Measurements from ENCODE around the gene EZR. TPM values are rescaled to one million over a fixed set of nuclear protein-coding genes. Genes with fewer than 3 reads are reported as not detected.
"Not testable (repeated sequence)": the region's sequence is repeated elsewhere in the genome, so short reads cannot be mapped to it uniquely, and the experiment has no call there.

Gene EZR
- total and polyA plus RNA-seq, 4 experiments from 2014 or later, result 260 to 277 (median 266) TPM

GRCh38 chr6:158843751-158844683, 24.8 kb upstream of the EZR start:
- DNase-seq, result no peak
- no peaks in the 10 kb centered on the region for H3K27me3 Mint-ChIP-seq
- Histone ChIP-seq H3K27me3 (ENCODE audit: insufficient read depth, low read length) (no peaks in the 10 kb centered on the region), H3K4me1 (ENCODE audit: insufficient read depth, low read length) (no peaks in the 10 kb centered on the region), H3K4me3 (ENCODE audit: low read length in 2 of 2) (no peak overlapping the region), H3K27ac (ENCODE audit: low read depth, low read length) (no peak overlapping the region), H3K9me3 (ENCODE audit: control insufficient read depth in 1 of 2, low read length in 2 of 2) (peaks cover 0 to 4% of the 10 kb centered on the region in 2 donors), H3K36me3 (ENCODE audit: insufficient read depth, low read length) (no peaks in the 10 kb centered on the region)
- H3K4me1 Mint-ChIP-seq, result peaks cover 0 to 15% (median 4%) of the 10 kb centered on the region in 4 donors
- H3K9me3 Mint-ChIP-seq, result peaks cover 0 to 8% (median 3%) of the 10 kb centered on the region in 8 donors
- POLR2A ChIA-PET (ENCODE audit: partially characterized antibody), result interaction anchor here (0.6 to 3.2 kb wide), 5 partner anchors 10 to 90 kb away, joined by 3 to 12 read pairs (median 5); partner anchors contain the start of gene EZR
- H3K36me3 Mint-ChIP-seq, result peaks cover 0 to 4% of the 10 kb centered on the region in 2 donors
- intact Hi-C loops (cut with micrococcal nuclease), result no loop called here
- CTCF ChIA-PET (ENCODE audit: partially characterized antibody), result interaction anchor here (1.0 kb wide), 1 partner anchor 8 kb away, joined by 3 read pairs; no protein-coding TSS in a partner anchor
- peak overlapping the region in 2 of 7 donors; percentile 29 to 46 for H3K27ac Mint-ChIP-seq
- no peak overlapping the region for H3K4me3 Mint-ChIP-seq

GRCh38 chr6:158841358-158841757, 22.2 kb upstream of the EZR start:
- ChIA-PET CTCF (ENCODE audit: partially characterized antibody) (no interaction called here), POLR2A (ENCODE audit: partially characterized antibody) (interaction anchor here (1.0 to 1.2 kb wide), 3 partner anchors 10 to 28 kb away, joined by 3 to 7 read pairs (median 7); no protein-coding TSS in a partner anchor)
- no peak overlapping the region for H3K27ac Mint-ChIP-seq
- no peaks in the 10 kb centered on the region for H3K27me3 Mint-ChIP-seq
- no peak overlapping the region for H3K27ac ChIP-seq (ENCODE audit: low read depth, low read length)
- peaks cover 0 to 9% (median 3%) of the 10 kb centered on the region in 4 donors for H3K4me1 Mint-ChIP-seq
- no peaks in the 10 kb centered on the region for H3K27me3 ChIP-seq (ENCODE audit: insufficient read depth, low read length)
- no peak overlapping the region for H3K4me3 ChIP-seq (ENCODE audit: low read length in 2 of 2)
- peaks cover 0 to 4% of the 10 kb centered on the region in 2 donors for H3K9me3 ChIP-seq (ENCODE audit: control insufficient read depth in 1 of 2, low read length in 2 of 2)
- H3K4me1 ChIP-seq (ENCODE audit: insufficient read depth, low read length), result no peaks in the 10 kb centered on the region
- H3K36me3 ChIP-seq (ENCODE audit: insufficient read depth, low read length), result no peaks in the 10 kb centered on the region
- no peak for DNase-seq
- H3K9me3 Mint-ChIP-seq, result peaks cover 0 to 8% (median 3%) of the 10 kb centered on the region in 8 donors
- intact Hi-C loops (cut with micrococcal nuclease), result no loop called here
- peaks cover 0 to 4% of the 10 kb centered on the region in 2 donors for H3K36me3 Mint-ChIP-seq
- H3K4me3 Mint-ChIP-seq, result no peak overlapping the region

GRCh38 chr6:158840465-158840864, 21.3 kb upstream of the EZR start:
- intact Hi-C loops (cut with micrococcal nuclease), result no loop called here
- H3K4me1 Mint-ChIP-seq, result peaks cover 0 to 4% (median 3%) of the 10 kb centered on the region in 4 donors
- CTCF ChIA-PET (ENCODE audit: partially characterized antibody), result no interaction called here

DNA sequence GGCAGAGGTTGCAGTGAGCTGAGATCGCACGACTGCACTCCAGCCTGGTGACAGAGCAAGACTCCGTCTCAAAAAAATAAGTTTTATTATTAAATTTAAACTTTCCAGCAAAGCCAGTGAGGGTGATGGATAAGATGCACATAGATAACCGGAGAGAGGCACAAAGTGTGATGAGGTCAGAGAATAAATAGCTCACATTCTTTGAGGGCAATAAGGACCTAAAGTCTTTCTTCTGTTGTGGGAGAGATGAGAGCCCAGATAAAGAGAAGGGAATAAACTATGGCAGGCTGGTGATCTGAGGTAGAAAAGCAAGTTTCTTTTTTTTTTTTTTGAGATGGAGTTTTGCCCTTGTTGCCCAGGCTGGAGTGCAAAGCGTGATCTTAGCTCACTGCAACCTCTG, 20.6 kb upstream of the EZR start:
- H3K9me3 ChIP-seq (ENCODE audit: control insufficient read depth in 1 of 2, low read length in 2 of 2), result peaks cover 0 to 4% of the 10 kb centered on the region in 2 donors
- ChIA-PET CTCF (ENCODE audit: partially characterized antibody) (no interaction called here), POLR2A (ENCODE audit: partially characterized antibody) (interaction anchor here (1.1 to 1.4 kb wide), 3 partner anchors 14 to 31 kb away, joined by 3 to 6 read pairs (median 5); no protein-coding TSS in a partner anchor)
- H3K4me1 ChIP-seq (ENCODE audit: insufficient read depth, low read length), result no peaks in the 10 kb centered on the region
- Mint-ChIP-seq H3K4me3 (no peak overlapping the region), H3K27ac (peak overlapping the region in 1 of 7 donors; percentile 49), H3K27me3 (no peaks in the 10 kb centered on the region), H3K9me3 (peaks cover 0 to 8% (median 3%) of the 10 kb centered on the region in 8 donors), H3K36me3 (peaks cover 0 to 4% of the 10 kb centered on the region in 2 donors), H3K4me1 (peaks cover 0 to 3% (median 2%) of the 10 kb centered on the region in 4 donors)
- H3K27ac ChIP-seq (ENCODE audit: low read depth, low read length), result no peak overlapping the region
- no peak overlapping the region for H3K4me3 ChIP-seq (ENCODE audit: low read length in 2 of 2)
- H3K36me3 ChIP-seq (ENCODE audit: insufficient read depth, low read length), result no peaks in the 10 kb centered on the region
- intact Hi-C loops (cut with micrococcal nuclease), result no loop called here
- DNase-seq, result no peak
- H3K27me3 ChIP-seq (ENCODE audit: insufficient read depth, low read length), result no peaks in the 10 kb centered on the region

More at GRCh38 chr6:158840465-158840864, 21.3 kb upstream of the EZR start:
- no peaks in the 10 kb centered on the region for H3K27me3 ChIP-seq (ENCODE audit: insufficient read depth, low read length)
- H3K4me3 ChIP-seq (ENCODE audit: low read length in 2 of 2), result no peak overlapping the region
- Mint-ChIP-seq H3K9me3 (peaks cover 0 to 8% (median 3%) of the 10 kb centered on the region in 8 donors), H3K36me3 (peaks cover 0 to 4% of the 10 kb centered on the region in 2 donors), H3K27ac (no peak overlapping the region), H3K27me3 (no peaks in the 10 kb centered on the region), H3K4me3 (no peak overlapping the region)
- H3K36me3 ChIP-seq (ENCODE audit: insufficient read depth, low read length), result no peaks in the 10 kb centered on the region
- POLR2A ChIA-PET (ENCODE audit: partially characterized antibody), result interaction anchor here (1.1 to 1.4 kb wide), 3 partner anchors 13 to 30 kb away, joined by 3 to 6 read pairs (median 5); no protein-coding TSS in a partner anchor
- H3K4me1 ChIP-seq (ENCODE audit: insufficient read depth, low read length), result no peaks in the 10 kb centered on the region
- no peak overlapping the region for H3K27ac ChIP-seq (ENCODE audit: low read depth, low read length)
- DNase-seq, result no peak
- peaks cover 0 to 4% of the 10 kb centered on the region in 2 donors for H3K9me3 ChIP-seq (ENCODE audit: control insufficient read depth in 1 of 2, low read length in 2 of 2)

- H3K27ac ChIP-seq (ENCODE audit: low read depth, low read length); H3K4me3 Mint-ChIP-seq; H3K4me1 Mint-ChIP-seq; H3K36me3 Mint-ChIP-seq; H3K36me3 ChIP-seq (ENCODE audit: insufficient read depth, low read length); H3K4me1 ChIP-seq (ENCODE audit: insufficient read depth, low read length); H3K27me3 Mint-ChIP-seq; intact Hi-C loops (cut with micrococcal nuclease); H3K9me3 Mint-ChIP-seq; H3K9me3 ChIP-seq (ENCODE audit: control insufficient read depth in 1 of 2, low read length in 2 of 2); H3K4me3 ChIP-seq (ENCODE audit: low read length in 2 of 2); H3K27ac Mint-ChIP-seq; H3K27me3 ChIP-seq (ENCODE audit: insufficient read depth, low read length); DNase-seq: not testable (repeated sequence)
- ChIA-PET POLR2A (ENCODE audit: partially characterized antibody) (interaction anchor here (1.0 kb wide), 1 partner anchor 15 kb away, joined by 4 read pairs; no protein-coding TSS in a partner anchor), CTCF (ENCODE audit: partially characterized antibody) (interaction anchor here (0.7 kb wide), 1 partner anchor 921 kb away, joined by 4 read pairs; no protein-coding TSS in a partner anchor)
These were observed 19.6 kb upstream of the EZR start for GRCh38 chr6:158838790-158839189.

DNA sequence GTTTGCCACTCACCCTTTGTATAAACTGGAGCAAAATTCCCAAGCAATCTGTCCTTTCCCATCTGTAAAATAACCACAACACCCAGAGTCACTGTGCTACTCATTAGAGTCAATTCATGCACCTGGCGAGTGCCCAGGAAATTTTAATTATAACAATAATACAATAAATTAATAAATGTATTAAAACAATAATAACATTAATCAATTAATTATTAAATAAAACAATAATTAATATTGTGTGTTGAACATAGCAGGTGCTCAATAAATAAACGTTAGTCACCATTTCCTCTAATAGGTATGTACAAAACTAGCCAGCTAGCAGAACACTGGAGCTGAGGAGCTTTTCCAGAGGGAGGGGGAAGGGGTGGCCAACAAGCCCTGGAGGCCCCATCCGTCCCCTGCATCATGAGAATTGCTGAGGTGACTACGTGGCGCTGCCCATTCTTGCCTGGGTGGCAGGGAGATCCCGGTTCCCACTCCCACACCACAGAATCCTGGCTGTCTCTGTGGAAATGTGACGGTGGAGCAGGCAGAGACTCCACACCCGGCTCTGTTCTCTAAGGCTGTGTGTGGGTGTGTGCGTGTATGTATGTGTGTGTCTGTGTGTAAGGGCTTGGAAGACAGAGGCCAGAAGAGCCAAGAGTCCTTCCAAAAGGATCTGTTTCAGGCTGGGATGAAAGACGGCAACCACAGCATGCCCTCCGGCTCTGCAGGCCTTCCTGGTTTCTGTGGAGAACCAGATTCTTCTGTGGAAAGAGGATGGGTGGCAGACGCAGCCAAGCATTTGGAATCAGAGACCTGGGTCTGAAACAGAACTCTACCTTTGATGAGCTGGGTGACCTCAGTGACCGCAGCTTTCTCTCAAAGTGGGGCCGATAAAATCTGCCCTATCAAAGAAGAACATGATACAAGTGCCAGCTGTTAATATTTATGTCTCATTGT, 18.8 kb upstream of the EZR start:
- no peak for DNase-seq
- Mint-ChIP-seq H3K27me3 (no peaks in the 10 kb centered on the region), H3K4me3 (no peak overlapping the region), H3K27ac (no peak overlapping the region), H3K9me3 (peaks cover 0 to 8% (median 3%) of the 10 kb centered on the region in 8 donors), H3K4me1 (peaks cover 0 to 3% (median 2%) of the 10 kb centered on the region in 4 donors), H3K36me3 (peaks cover 0 to 4% of the 10 kb centered on the region in 2 donors)
- POLR2A ChIA-PET (ENCODE audit: partially characterized antibody), result interaction anchor here (1.0 kb wide), 1 partner anchor 16 kb away, joined by 4 read pairs; no protein-coding TSS in a partner anchor
- no peak overlapping the region for H3K27ac ChIP-seq (ENCODE audit: low read depth, low read length)
- peaks cover 0 to 4% of the 10 kb centered on the region in 2 donors for H3K9me3 ChIP-seq (ENCODE audit: control insufficient read depth in 1 of 2, low read length in 2 of 2)
- no peaks in the 10 kb centered on the region for H3K36me3 ChIP-seq (ENCODE audit: insufficient read depth, low read length)
- no peak overlapping the region for H3K4me3 ChIP-seq (ENCODE audit: low read length in 2 of 2)
- no peaks in the 10 kb centered on the region for H3K27me3 ChIP-seq (ENCODE audit: insufficient read depth, low read length)
- CTCF ChIA-PET (ENCODE audit: partially characterized antibody), result interaction anchor here (0.7 kb wide), 1 partner anchor 922 kb away, joined by 4 read pairs; no protein-coding TSS in a partner anchor
- H3K4me1 ChIP-seq (ENCODE audit: insufficient read depth, low read length), result no peaks in the 10 kb centered on the region
- intact Hi-C loops (cut with micrococcal nuclease), result no loop called here
